Measurements from ENCODE around the gene MAP3K2.

The MAP3K2 gene, protein sequence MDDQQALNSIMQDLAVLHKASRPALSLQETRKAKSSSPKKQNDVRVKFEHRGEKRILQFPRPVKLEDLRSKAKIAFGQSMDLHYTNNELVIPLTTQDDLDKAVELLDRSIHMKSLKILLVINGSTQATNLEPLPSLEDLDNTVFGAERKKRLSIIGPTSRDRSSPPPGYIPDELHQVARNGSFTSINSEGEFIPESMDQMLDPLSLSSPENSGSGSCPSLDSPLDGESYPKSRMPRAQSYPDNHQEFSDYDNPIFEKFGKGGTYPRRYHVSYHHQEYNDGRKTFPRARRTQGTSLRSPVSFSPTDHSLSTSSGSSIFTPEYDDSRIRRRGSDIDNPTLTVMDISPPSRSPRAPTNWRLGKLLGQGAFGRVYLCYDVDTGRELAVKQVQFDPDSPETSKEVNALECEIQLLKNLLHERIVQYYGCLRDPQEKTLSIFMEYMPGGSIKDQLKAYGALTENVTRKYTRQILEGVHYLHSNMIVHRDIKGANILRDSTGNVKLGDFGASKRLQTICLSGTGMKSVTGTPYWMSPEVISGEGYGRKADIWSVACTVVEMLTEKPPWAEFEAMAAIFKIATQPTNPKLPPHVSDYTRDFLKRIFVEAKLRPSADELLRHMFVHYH

GRCh38 chr2:127387655-127388422, at the start of gene MAP3K2:
MAP3K2 (minus strand) TSS chr2:127387975; CDS start chr2:127343129, 44,846 bp downstream.
- no peak for DNase-seq (ENCODE audit: low read depth)

DNA sequence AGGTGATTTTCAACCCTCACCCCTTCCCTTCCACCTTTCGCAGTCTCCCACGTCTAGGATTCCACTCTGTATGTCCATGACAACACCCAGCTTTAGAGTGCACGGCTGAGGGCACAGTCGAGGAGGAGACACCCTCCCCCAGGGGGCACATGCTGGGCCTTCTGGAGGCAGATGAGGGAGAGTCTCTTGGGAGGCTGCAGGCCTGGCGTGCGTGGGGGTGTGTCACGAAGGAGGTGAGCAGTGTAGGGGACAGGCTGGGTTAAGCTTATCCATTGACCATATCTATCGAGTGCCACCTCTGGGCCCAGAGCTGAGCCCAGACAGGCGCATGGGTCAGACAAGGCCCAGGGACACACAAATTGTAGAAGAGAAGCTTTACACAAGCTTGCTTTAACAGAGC, 49.3 kb upstream of the MAP3K2 start:
- DNase-seq (ENCODE audit: low read depth), result no peak

- DNase-seq (ENCODE audit: low read depth), result no peak
Measured at GRCh38 chr2:127434515-127434914, 46.7 kb upstream of the MAP3K2 start.

- DNase-seq (ENCODE audit: low read depth), result no peak
Measured at GRCh38 chr2:127431408-127432023, 43.7 kb upstream of the MAP3K2 start.

DNA sequence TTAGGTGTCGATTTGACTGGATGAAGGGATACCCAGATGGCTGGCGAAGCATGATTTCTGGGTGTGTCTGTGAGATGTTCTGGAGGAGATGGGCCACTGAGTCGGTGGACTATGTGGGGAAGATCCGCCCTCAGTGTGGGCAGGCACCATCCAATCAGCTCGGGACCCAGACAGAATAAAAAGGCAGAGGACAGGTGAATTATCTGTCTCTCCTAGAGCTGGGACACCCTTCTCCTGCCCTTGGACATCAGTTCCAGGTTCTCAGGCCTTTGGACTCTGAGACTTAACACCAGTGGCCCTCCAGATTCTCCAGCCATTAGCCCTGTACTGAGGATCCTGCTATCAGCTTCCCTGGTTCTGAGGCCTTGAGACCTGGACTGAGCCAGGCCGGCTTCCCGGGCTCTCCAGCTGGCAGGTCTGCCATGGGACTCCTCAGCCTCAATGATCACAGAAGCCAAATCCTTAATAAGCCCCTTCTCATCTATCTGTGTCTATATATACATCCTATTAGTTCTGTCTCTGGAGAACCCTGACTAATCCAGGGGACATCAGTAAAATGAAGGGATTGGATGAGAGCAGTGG, 42.2 kb upstream of the MAP3K2 start:
- DNase-seq (ENCODE audit: low read depth), result no peak

DNA sequence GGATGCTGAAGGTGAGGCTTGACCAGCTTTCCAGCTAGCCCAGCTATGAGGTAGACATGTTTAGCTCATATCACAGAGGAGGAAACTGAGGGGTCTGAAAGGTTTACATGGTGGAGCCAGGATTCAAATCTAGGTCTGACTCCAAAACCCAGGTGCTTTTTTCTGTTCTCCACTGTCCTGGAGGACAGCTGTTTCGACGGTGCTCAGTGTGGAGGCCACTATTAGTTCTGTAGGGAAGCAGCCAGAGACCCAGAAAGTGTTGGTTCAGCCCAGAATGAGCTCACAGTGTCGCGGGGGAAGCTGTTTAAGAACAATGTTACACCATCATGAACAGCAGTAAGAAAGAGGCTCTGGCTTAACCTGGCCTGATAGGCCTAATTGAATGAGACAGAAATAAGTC, 41.5 kb upstream of the MAP3K2 start:
- DNase-seq (ENCODE audit: low read depth), result no peak

- no peak for DNase-seq (ENCODE audit: low read depth)
Measured at GRCh38 chr2:127428815-127429109, 41.0 kb upstream of the MAP3K2 start.

GRCh38 chr2:127428057-127428814, 40.5 kb upstream of the MAP3K2 start:
- no peak for DNase-seq (ENCODE audit: low read depth)

GRCh38 chr2:127427376-127428056, 39.7 kb upstream of the MAP3K2 start:
- no peak for DNase-seq (ENCODE audit: low read depth)

GRCh38 chr2:127426501-127427354, 39.0 kb upstream of the MAP3K2 start:
- DNase-seq (ENCODE audit: low read depth), result no peak

GRCh38 chr2:127425540-127426490, 38.0 kb upstream of the MAP3K2 start:
- DNase-seq (ENCODE audit: low read depth), result no peak

GRCh38 chr2:127424598-127425520, 37.1 kb upstream of the MAP3K2 start:
- no peak for DNase-seq (ENCODE audit: low read depth)

DNA sequence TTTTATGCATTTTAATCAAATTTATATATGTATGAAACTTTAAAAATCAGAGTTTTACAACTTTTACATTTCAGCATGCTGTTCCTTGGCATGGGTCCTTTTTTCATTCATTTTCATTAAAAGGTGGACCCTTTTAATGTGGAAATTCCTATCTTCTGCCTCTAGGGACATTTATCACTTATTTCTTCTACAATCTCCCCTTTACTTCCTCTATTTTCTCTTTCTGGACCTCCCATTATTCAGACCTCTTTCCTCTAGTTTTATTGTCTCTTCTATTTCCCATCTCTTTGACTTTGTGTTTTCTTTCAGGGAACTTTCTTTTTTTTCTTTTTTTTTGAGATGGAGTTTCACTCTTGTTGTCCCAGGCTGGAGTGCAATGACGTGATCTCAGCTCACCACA, 36.1 kb upstream of the MAP3K2 start:
- DNase-seq (ENCODE audit: low read depth), result no peak

GRCh38 chr2:127423478-127423843, 35.7 kb upstream of the MAP3K2 start:
- DNase-seq (ENCODE audit: low read depth), result no peak

DNA sequence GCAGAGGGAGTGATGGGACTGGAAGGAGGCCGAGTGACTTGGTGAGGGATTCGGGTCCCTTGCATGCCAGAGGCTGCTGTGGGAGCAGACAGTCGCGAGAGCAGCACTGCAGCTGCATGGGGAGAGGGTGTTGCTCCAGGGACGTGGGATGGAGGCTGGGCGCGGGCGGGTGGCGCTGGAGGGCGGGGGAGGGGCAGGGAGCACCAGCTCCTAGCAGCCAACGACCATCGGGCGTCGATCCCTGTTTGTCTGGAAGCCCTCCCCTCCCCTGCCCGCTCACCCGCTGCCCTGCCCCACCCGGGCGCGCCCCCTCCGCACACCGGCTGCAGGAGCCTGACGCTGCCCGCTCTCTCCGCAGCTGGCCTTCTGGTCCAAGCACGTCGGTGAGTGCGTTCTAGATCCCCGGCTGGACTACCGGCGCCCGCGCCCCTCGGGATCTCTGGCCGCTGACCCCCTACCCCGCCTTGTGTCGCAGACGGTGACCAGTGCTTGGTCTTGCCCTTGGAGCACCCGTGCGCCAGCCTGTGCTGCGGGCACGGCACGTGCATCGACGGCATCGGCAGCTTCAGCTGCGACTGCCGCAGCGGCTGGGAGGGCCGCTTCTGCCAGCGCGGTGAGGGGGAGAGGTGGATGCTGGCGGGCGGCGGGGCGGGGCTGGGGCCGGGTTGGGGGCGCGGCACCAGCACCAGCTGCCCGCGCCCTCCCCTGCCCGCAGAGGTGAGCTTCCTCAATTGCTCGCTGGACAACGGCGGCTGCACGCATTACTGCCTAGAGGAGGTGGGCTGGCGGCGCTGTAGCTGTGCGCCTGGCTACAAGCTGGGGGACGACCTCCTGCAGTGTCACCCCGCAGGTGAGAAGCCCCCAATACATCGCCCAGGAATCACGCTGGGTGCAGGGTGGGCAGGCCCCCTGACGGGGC, 35.0 kb upstream of the MAP3K2 start:
- no peak for DNase-seq (ENCODE audit: low read depth)

DNA sequence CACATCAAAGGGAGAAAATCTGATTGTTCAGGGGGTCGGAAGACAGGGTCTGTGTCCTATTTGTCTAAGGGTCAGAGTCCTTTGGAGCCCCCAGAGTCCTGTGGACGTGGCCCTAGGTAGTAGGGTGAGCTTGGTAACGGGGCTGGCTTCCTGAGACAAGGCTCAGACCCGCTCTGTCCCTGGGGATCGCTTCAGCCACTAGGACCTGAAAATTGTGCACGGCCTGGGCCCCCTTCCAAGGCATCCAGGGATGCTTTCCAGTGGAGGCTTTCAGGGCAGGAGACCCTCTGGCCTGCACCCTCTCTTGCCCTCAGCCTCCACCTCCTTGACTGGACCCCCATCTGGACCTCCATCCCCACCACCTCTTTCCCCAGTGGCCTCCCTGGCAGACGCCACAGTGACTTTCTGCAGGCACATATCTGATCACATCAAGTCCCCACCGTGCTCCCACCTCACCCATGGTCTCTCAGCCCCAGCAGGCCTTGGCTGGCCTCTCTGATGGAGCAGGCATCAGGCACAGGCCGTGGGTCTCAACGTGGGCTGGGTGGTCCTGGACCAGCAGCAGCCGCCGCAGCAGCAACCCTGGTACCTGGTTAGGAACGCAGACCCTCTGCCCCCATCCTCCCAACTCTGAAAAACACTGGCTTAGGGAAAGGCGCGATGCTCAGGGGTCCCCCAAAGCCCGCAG, 34.2 kb upstream of the MAP3K2 start:
- DNase-seq (ENCODE audit: low read depth), result no peak
